IPS-20b (cell line): Measurements from ENCODE around the gene AKAP10.

Source experiments
- H3K27ac ChIP-seq: one replicate; pipeline ENCODE4 v1.5.1; 2013; ENCODE audit warnings: low read length
- H3K27me3 ChIP-seq: 2 replicates; pipeline ENCODE4 v1.6.1; 2013; ENCODE audit warnings: mild to moderate bottlenecking, low read length, inconsistent platforms; ENCODE audit not compliant: insufficient read depth
- H3K36me3 ChIP-seq: 2 replicates; pipeline ENCODE4 v1.6.1; 2013; ENCODE audit warnings: low read depth, mild to moderate bottlenecking, inconsistent platforms, low read length, moderate library complexity; ENCODE audit not compliant: insufficient read depth
- H3K4me1 ChIP-seq: 2 replicates; pipeline ENCODE4 v1.6.1; 2013; ENCODE audit warnings: mild to moderate bottlenecking, control low read depth, inconsistent platforms, low read length, moderate library complexity; ENCODE audit not compliant: insufficient read depth
- H3K4me3 ChIP-seq: 2 replicates; pipeline ENCODE4 v1.5.1; 2013; ENCODE audit warnings: mild to moderate bottlenecking, low read length, inconsistent platforms
- H3K9ac ChIP-seq: 2 replicates; pipeline ENCODE4 v1.6.1; 2013; ENCODE audit warnings: low read depth, mild to moderate bottlenecking, inconsistent platforms, low read length, moderate library complexity
- H3K9me3 ChIP-seq: 2 replicates; pipeline ENCODE4 v1.6.1; 2013; ENCODE audit warnings: mild to moderate bottlenecking, low read depth, low read length, inconsistent platforms; ENCODE audit not compliant: insufficient read depth

AKAP10 gene

DNA sequence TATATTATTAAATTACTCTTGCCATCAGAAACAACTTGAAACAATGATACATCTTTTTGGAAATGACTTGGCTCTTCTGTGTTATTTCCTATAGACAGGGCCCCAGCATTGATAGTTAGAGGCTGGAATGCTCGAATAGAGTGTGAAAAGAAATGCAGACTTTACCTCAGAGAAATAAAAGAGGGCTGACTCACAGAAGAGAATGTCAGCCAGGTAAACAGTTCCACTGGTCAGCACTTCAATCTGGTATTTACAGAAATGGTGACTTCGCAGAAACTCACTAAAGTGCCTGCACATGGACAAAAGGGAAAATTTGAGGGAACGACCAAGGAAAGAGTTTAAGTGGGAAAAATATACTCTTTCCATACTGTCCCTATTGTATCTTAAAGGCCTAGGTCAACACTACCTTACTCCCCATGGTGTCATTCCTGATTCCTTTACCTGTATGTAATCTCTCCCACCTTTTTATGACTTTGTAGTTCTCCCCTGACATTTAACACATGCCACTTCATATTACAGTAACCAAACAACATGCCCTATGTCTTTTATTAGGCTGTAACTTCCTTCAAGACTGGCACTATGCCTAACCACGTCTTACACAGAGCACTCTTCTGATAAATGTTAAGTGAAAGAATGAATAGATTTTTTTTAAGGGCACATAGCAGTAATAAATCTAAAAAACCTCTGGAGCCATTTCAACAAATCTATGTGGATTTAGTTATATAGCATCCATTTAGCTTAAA lies 36.7 kb downstream of the AKAP10 start:
- Histone ChIP-seq H3K4me1 (peaks cover 14% of the 10 kb centered on the region), H3K36me3 (peaks cover 82% of the 10 kb centered on the region), H3K9me3 (no peaks in the 10 kb centered on the region), H3K9ac (peak overlapping the region; percentile 32; the same call in 1 of the 2 replicates), H3K27me3 (no peaks in the 10 kb centered on the region), H3K27ac (no peak overlapping the region), H3K4me3 (no peak overlapping the region)

DNA sequence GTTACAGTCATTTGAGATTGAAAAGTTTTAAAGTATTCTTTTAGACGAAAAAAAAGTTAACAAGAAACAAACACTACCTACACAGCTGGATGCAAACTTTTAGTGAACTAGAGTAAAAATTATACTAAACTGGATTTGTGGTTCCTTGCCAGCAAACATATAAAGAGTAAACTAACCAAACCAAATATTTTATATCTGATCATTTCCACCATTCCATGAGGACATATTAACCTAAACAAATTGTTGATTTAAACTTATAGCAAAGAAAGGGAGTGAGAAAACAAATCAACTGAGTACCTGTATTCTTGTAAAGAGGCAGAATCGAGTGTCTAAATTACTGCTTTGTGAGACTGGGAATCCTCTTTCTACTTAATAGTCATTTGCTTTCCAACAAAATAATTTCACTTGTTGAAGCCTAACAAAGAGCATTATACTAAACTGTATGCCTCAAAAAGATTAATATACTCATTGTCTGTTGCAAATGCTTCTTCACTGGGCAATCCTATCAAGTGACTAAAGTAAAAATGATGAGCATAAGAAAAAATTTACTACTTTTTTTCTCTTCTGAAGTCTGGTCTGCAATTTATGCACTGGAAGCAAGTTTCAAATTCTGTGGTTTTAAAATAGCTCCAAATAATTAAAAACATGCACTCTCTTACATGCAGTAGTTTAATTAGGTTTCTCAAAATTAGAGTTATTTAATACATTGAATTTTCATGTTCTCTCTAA lies 37.5 kb downstream of the AKAP10 start:
- H3K36me3 ChIP-seq = peaks cover 84% of the 10 kb centered on the region
- H3K27ac ChIP-seq = no peak overlapping the region
- H3K4me1 ChIP-seq = peaks cover 14% of the 10 kb centered on the region

DNA sequence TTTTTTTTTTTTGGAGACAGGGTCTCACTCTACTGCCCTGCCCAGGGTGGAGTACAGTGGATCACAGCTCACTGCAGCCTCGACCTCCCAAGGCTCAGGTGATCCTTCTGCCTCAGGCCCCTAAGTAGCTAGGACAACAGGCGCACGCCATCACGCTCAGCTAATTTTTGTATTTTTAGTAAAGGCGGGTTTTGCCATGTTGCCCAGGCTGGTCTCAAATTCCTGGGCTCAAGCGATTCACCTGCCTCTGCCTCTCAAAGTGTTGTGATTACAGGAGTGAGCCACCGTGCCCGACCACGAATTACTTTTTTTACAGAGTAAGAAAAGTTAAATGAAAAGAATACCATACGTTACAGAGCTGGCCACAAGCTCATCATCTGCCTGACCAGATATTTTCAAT lies 38.9 kb downstream of the AKAP10 start:
- Histone ChIP-seq H3K4me1 (peaks cover 14% of the 10 kb centered on the region), H3K36me3 (peaks cover 84% of the 10 kb centered on the region), H3K9ac (no peak overlapping the region), H3K4me3 (no peak overlapping the region), H3K27me3 (no peaks in the 10 kb centered on the region), H3K27ac (no peak overlapping the region), H3K9me3 (no peaks in the 10 kb centered on the region)

More for the DNA sequence above, 37.5 kb downstream of the AKAP10 start:
- Histone ChIP-seq H3K9ac (no peak overlapping the region), H3K4me3 (no peak overlapping the region), H3K9me3 (no peaks in the 10 kb centered on the region), H3K27me3 (no peaks in the 10 kb centered on the region)

GRCh38 chr17:19937522-19937921 lies 40.1 kb downstream of the AKAP10 start:
- Histone ChIP-seq H3K36me3 (peaks cover 85% of the 10 kb centered on the region), H3K9me3 (no peaks in the 10 kb centered on the region), H3K9ac (no peak overlapping the region), H3K27ac (no peak overlapping the region), H3K27me3 (no peaks in the 10 kb centered on the region), H3K4me1 (peaks cover 6% of the 10 kb centered on the region), H3K4me3 (no peak overlapping the region)

GRCh38 chr17:19935169-19935568 lies 42.5 kb downstream of the AKAP10 start:
- Histone ChIP-seq H3K4me3 (no peak overlapping the region), H3K27me3 (no peaks in the 10 kb centered on the region), H3K27ac (no peak overlapping the region), H3K36me3 (peaks cover 87% of the 10 kb centered on the region), H3K9me3 (no peaks in the 10 kb centered on the region), H3K4me1 (no peaks in the 10 kb centered on the region), H3K9ac (no peak overlapping the region)

GRCh38 chr17:19933628-19934027 lies 44.0 kb downstream of the AKAP10 start:
- Histone ChIP-seq H3K27ac (no peak overlapping the region), H3K36me3 (peaks cover 87% of the 10 kb centered on the region), H3K9me3 (no peaks in the 10 kb centered on the region)

DNA sequence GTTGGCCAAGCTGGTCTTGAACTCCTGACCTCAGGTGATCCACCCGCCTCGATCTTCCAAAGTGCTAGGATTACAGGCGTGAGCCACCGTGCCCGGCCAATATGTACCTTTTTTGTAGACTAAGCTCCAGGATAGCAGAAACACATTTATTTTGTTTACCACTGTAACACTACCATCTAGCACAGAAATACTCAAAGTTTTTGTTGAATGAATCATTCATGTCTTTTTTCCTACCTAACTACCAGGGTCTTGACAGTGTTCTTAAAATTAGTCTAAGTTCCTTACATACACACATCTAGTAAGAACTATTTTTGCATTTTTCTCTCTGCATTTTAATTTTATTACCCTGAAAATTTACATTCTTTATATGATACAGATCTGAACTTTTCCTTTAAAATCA lies 44.4 kb downstream of the AKAP10 start:
- no peak overlapping the region for H3K27ac ChIP-seq
- no peaks in the 10 kb centered on the region for H3K27me3 ChIP-seq
- peaks cover 84% of the 10 kb centered on the region for H3K36me3 ChIP-seq
- no peak overlapping the region for H3K4me3 ChIP-seq
- no peaks in the 10 kb centered on the region for H3K4me1 ChIP-seq
- H3K9me3 ChIP-seq = no peaks in the 10 kb centered on the region
- no peak overlapping the region for H3K9ac ChIP-seq

More at GRCh38 chr17:19933628-19934027, 44.0 kb downstream of the AKAP10 start:
- Histone ChIP-seq H3K4me3 (no peak overlapping the region), H3K4me1 (no peaks in the 10 kb centered on the region), H3K9ac (no peak overlapping the region), H3K27me3 (no peaks in the 10 kb centered on the region)

DNA sequence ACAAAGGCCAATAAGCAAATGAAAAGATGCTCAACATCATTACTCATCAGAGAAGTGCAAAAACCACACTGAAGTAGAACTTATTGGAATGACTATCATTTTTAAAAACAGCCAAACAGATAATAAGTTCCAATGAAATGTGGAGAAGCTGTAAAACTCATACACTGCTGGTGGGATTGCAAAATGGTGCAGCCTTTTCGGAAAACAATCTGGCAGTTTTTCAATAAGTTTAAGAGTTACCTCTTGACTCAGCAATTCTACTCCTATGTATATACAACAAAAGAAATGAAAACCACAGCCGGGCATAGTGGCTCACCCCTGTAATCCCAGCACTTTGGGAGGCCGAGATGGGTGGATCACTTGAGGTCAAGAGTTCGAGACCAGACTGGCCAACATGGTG lies 49.3 kb downstream of the AKAP10 start:
- Histone ChIP-seq H3K4me3 (no peak overlapping the region), H3K27me3 (no peaks in the 10 kb centered on the region), H3K36me3 (peaks cover 82% of the 10 kb centered on the region), H3K9ac (no peak overlapping the region), H3K27ac (no peak overlapping the region), H3K9me3 (no peaks in the 10 kb centered on the region), H3K4me1 (no peaks in the 10 kb centered on the region)

GRCh38 chr17:19915245-19915978 lies 62.2 kb downstream of the AKAP10 start:
- Histone ChIP-seq H3K4me1 (peaks cover 8% of the 10 kb centered on the region), H3K9ac (no peak overlapping the region), H3K9me3 (no peaks in the 10 kb centered on the region), H3K36me3 (peaks cover 64% of the 10 kb centered on the region), H3K27ac (no peak overlapping the region), H3K4me3 (no peak overlapping the region), H3K27me3 (no peaks in the 10 kb centered on the region)

- Histone ChIP-seq H3K4me3 (no peak overlapping the region), H3K27ac (no peak overlapping the region), H3K36me3 (peaks cover 71% of the 10 kb centered on the region)
Measured at GRCh38 chr17:19911033-19911432, 66.6 kb downstream of the AKAP10 start.

DNA sequence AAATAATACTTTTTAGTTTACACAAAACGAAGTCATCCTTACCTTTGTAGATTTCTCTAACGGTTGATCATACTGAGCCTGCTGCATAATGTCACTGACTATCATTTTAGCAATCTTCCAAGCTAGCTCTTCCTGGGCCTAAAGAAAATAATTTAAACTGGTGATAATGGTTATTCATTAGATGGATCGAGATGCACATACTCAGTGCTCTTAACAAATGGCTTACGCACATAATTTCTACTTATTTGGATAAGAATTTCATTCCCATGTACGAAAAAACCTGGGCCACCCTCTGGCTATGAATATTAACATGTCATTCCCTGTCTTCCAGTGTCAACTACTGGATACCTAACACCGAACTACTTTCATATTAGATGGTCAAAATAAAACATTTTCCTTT lies 68.5 kb downstream of the AKAP10 start:
- H3K9ac ChIP-seq = no peak overlapping the region
- no peak overlapping the region for H3K27ac ChIP-seq
- H3K4me1 ChIP-seq = peaks cover 8% of the 10 kb centered on the region
- H3K4me3 ChIP-seq = no peak overlapping the region
- no peaks in the 10 kb centered on the region for H3K9me3 ChIP-seq
- H3K36me3 ChIP-seq = peaks cover 71% of the 10 kb centered on the region
- H3K27me3 ChIP-seq = no peaks in the 10 kb centered on the region

More at GRCh38 chr17:19911033-19911432, 66.6 kb downstream of the AKAP10 start:
- no peaks in the 10 kb centered on the region for H3K9me3 ChIP-seq
- H3K4me1 ChIP-seq = peaks cover 8% of the 10 kb centered on the region
- H3K9ac ChIP-seq = no peak overlapping the region
- no peaks in the 10 kb centered on the region for H3K27me3 ChIP-seq
